GM12801 (cell line): Measurements from ENCODE around the gene CFAP74.

ENCODE experiments used
- CTCF ChIP-seq: IDR thresholded peaks from one replicate; pipeline ENCODE4 v1.5.1; 2011; ENCODE audit warnings: control low read depth; ENCODE audit not compliant: insufficient read length; ENCODE audit errors: extremely low read depth

CFAP74 gene

GRCh38 chr1:1920057-1920607 is 83.5 kb downstream of the CFAP74 start:
- no peak for TF ChIP-seq CTCF

- no peak for TF ChIP-seq CTCF
Measured at GRCh38 chr1:1919304-1920056, 84.1 kb downstream of the CFAP74 start.

GRCh38 chr1:1918901-1919303 is 84.7 kb downstream of the CFAP74 start, which contains the start of gene TMEM52:
Gene TMEM52, minus strand, starts transcription at chr1:1919279. Its CDS starts 14 bp downstream, at chr1:1919265.
- no peak for TF ChIP-seq CTCF

- no peak for TF ChIP-seq CTCF
Measured at GRCh38 chr1:1917995-1918900, 85.3 kb downstream of the CFAP74 start.

DNA sequence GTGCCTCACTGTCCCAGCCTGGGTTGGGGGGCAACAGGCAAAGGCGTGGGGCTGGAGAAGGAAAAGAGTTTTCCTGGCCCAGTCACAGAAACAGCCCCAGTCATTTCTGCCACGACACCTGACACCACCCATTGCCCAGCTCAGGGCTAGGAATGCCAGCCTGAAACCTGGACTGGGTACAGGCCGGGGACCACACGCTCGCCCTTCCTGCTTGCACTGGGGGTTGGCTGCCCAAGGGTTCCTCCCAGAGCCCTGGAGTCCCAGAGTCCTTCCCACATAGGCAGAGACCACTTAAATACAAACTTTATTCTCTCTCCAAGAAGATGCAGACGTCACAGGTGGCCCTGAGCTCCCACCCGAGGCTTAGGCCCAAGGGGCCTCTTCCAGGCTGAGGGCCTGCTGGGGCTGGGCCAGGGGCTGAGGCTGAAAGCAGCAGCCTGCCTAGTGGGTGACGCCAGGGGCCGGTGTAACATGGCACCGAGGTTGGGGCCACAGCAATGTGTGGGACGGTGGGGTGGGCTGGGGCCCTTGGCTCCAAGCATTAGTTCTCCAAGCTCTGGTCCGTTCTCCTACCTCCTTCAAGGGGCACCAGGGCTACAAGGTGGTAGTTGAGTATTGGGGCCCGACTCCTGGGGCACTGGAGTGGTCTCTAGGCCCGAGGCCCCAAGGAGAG is 86.1 kb downstream of the CFAP74 start:
- TF ChIP-seq CTCF = no peak

DNA sequence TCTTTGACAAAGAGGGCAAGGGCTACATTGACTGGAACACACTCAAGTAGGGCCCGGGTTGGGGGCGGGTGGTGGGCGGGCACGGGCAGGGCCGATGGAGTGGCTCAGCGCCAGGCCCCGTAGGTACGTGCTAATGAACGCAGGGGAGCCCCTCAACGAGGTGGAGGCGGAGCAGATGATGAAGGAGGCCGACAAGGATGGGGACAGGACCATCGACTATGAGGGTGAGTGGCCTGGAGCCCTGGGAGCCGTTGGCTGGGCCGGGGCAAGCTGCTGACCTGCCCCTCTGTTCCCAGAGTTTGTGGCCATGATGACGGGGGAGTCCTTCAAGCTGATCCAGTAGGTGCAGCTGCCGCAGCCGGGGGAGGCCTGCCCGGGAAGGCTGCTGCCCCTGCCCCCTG is 86.7 kb downstream of the CFAP74 start:
- TF ChIP-seq CTCF = no peak
